Thyroid gland (tissue), 4 donors: ENCODE measurements around the gene MAP1LC3B.

Experiments
- CTCF ChIP-seq, 6 experiments: fragments of 200-600 bp in 3 of 6; fragments of 450-650 bp in 3 of 6; sonication (generic) in 3 of 6; IDR thresholded peaks; one replicate each; pipeline ENCODE4 v1.5.1; 2016 to 2019; ENCODE audit warnings: antibody characterized with exemption in 6 of 6, mild to moderate bottlenecking in 2 of 6, inconsistent platforms in 1 of 6, moderate library complexity in 1 of 6
- POLR2A ChIP-seq, 2 donors: fragments of 450-650 bp; IDR thresholded peaks; one replicate each; pipeline ENCODE4 v1.6.1; 2017; ENCODE audit warnings: antibody characterized with exemption in 2 of 2, mild to moderate bottlenecking in 2 of 2, moderate library complexity in 1 of 2

DNA sequence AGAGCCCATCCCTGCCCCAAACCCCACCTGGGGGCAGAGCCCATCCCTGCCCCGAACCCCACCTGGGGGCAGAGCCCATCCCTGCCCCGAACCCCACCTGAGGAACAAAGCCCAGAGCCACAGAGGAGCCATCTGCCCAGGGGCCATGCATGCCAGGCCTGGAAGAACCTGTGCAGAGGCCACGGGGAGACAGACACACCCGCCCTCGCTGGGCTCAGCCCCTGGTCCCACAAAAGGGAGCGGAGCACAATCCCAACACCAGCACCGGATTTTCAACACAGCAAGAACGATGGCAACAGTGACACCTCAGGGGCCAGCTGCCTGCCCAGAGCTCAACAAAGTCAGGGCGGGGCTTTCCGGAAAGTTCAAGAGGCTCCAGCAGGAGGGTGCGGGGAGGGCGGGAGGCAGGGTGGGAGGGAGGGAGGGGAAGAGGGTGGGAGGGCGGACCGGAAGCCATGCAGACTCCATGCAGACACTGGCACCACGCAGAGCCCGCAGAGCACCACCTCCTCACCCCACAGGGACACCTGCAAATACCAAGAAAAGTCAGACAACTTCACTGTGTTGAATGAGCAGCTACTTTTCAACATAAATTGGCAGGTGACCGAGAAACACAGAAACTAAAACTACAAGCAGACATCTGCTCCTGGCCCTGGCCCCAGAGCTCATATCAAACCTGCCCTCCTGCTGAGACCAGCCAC lies 47.1 kb upstream of the MAP1LC3B start:
- TF ChIP-seq POLR2A (IDR thresholded peaks at IDR 0.05) (no peak), CTCF (IDR thresholded peaks at IDR 0.05) (no peak)
